HK-2 (cell line): ENCODE data around the gene SLC2A4RG.

Experiments used
- DNase-seq: peaks from one replicate; pipeline ENCODE4 v3.0.0-alpha.2; 2018; ENCODE audit not compliant: unreplicated experiment

SLC2A4RG gene, protein sequence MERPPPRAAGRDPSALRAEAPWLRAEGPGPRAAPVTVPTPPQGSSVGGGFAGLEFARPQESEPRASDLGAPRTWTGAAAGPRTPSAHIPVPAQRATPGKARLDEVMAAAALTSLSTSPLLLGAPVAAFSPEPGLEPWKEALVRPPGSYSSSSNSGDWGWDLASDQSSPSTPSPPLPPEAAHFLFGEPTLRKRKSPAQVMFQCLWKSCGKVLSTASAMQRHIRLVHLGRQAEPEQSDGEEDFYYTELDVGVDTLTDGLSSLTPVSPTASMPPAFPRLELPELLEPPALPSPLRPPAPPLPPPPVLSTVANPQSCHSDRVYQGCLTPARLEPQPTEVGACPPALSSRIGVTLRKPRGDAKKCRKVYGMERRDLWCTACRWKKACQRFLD

DNA sequence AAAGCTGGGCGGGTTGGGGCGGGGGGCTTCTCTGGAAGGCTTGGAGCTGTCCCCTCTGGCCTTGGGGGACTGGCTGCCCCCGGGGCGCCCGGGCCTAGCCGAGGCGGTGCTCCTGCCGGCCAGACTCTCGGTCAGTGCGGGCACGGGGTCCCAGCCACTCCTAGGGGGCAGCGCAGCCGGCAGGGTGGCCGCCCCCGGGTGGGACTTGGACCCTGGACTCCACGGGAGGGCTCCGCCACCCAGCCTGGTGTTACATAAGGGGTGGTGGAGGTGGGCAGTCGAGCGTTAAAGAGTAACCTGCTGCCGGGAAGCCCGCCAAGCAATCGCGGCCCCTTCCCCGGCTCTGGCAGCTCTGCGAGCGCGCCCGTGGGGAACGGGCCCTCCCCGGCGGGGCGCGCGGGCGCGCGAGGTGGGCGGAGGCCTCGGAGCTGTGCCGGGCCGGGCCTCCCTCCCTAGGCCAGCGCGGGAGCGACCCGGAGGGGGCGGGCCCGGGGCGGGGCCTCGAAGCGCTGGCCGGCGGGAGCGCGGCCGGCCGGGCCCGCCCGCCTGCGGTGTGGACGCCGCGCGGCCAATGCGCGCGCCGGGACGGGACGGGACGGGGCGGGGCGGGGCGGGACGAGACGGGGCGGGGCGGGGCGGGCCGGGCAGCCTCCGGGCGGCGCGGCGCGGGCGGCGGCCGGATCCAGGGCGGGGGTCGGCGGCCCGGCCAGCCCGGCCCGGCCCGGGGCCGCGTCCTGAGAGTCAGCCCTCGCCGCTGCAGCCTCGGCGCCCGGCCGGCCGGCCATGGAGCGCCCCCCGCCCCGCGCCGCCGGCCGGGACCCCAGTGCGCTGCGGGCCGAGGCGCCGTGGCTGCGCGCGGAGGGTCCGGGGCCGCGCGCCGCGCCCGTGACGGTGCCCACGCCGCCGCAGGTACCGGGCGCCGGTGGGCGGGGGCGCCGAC lies at the start of gene SLC2A4RG:
TSS of gene SLC2A4RG (plus strand) at position 647 of the 940 bp plus-strand sequence. CDS start at position 784, 137 bp downstream.
- peak; percentile 75 for DNase-seq

DNA sequence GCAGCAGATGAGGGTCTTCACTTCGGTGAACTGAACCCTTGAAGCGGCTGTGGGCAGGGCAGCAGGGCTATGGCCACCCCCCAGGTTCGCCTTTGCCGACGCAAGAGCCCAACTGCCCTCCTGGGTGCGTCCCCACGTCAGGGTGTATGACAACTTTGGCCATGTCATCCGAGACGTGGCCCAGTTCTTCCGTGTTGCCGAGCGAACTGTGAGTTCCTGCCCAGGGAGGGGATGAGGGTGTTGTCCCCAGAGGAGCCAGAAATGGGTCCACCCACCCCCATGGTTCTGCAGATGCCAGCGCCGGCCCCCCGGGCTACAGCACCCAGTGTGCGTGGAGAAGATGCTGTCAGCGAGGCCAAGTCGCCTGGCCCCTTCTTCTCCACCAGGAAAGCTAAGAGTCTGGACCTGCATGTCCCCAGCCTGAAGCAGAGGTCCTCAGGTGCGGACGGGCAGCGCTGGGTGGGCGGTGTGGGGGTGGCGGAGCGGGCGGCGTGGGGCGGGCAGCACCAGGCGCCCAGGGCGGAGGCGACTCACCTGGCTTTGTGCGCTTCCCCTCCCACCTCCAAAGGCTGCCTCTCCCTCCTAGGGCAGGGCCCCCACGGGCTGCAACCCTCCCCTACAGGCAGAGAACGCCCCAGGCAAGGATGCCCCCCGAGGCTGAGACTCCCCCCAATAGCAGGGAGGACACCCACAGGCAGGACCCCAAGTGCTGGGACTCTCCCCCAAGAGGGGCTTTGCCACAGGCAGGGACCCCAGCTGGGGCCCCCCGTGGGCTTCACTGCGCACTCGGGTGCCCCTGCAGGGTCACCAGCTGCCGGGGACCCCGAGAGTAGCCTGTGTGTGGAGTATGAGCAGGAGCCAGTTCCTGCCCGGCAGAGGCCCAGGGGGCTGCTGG lies 49.3 kb upstream of the SLC2A4RG start:
- DNase-seq: no peak

DNA sequence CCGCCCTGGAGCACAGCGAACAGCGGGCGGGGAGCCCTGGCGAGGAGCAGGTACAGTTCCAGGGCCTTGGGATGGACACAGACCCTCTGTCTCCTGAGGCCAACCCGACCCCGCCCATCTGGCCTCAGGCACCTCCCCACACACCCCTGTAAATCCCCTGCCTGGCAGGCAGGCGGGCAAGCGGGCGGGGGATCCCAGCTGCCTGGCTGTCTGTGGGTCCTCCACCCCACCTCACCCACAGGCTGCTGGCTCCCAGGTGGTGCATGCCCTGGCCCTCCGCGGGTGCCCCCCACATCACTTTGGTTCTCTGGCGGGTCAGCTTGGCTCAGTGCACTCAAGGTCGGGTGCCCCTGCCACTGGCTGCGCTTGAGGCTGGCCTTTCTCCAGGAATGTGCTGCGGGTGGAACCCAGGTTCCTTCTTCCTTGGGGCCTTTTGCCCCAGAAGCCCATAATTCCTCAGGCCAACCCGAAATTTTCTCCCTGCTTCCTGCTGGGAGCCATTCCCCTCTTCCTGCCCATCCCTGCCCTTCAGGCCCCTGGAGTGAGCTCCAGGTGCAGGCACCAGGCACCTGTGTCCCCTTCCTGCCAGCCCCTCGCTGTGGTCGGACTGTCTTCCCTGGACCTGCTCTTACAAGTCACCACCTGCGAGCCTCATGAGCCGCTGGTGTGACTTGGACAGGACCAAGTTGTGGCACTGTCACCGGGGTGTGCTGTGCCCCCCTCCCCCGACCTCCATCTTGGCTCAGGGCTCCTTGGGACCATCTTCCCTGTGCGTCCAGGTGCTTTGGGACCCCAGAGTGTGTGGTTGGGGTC lies 48.5 kb upstream of the SLC2A4RG start:
- DNase-seq: no peak

DNA sequence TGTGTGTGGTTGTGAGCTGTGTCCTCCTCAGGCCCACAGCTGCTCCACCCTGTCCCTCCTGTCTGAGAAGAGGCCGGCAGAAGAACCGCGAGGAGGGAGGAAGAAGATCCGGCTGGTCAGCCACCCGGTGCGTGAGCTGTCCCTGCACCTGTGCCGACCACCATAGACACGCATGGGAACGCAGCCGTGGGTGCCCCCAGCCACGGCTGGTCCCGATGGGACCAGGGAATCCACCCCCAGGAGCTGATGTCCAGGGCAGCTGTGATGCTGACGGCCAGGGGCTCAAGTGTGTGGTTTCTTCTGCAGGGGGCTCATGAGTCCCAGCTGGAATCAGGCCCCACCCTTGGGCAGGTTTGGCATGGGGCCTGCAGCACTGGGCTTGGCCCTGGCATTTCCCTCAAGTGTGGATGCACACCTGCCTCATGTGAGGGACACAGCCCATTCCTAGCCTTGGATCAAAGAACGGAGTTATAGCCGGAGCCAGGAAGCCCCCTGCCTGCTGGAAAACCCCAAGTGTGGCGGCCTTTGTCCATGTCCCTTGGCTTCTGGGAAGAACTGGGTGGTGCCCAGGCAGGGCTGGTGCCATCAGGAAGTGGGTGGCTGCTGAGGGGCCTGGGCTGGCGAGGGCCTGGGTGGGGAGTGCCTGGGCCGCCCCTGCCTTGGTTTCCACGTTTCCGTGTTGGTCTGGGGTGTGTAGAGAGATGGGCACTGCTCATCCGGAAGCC lies 47.7 kb upstream of the SLC2A4RG start:
- no peak for DNase-seq

DNA sequence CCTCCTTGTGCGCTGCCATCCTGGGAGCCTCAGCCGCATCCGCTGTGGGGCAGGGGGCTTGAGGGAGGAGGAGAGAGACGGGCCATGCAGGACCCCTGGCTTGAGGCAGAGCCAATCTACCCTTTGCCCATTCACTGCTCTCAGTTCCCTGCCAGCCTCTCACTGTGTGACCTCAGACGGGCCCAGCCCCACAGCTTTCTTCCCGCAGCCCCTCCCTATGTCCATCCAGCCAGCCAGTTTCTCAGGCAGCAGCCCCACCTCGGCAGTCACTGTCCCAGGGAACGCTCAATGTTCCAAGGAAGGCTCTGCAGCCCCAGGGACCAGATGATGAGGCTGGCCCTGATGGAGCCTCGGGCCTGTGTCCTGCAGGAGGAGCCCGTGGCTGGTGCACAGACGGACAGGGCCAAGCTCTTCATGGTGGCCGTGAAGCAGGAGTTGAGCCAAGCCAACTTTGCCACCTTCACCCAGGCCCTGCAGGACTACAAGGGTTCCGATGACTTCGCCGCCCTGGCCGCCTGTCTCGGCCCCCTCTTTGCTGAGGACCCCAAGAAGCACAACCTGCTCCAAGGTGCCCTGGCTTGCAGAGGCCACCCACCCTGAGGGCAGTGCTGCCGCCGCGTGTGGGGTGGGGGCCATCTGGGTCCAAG lies 47.0 kb upstream of the SLC2A4RG start:
- no peak for DNase-seq

DNA sequence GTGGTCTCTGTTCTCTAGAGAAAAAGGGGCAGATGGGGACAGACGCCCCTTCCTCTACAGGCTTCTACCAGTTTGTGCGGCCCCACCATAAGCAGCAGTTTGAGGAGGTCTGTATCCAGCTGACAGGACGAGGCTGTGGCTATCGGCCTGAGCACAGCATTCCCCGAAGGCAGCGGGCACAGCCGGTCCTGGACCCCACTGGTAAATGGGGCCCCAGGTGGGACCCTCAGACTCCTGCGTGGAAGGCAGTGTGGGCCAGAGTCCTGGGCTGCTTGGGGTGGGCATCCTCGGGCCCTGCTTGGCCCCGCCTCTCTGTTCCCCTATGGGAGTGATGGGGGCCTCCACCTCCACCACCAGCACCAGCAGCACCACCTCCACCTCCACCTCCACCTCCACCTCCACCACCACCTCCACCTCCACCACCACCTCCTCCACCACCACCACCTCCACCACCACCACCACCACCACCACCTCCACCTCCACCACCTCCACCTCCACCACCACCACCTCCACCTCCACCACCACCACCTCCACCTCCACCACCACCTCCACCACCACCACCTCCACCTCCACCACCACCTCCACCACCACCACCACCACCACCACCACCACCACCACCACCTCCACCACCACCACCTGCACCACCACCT lies 46.4 kb upstream of the SLC2A4RG start:
- no peak for DNase-seq

DNA sequence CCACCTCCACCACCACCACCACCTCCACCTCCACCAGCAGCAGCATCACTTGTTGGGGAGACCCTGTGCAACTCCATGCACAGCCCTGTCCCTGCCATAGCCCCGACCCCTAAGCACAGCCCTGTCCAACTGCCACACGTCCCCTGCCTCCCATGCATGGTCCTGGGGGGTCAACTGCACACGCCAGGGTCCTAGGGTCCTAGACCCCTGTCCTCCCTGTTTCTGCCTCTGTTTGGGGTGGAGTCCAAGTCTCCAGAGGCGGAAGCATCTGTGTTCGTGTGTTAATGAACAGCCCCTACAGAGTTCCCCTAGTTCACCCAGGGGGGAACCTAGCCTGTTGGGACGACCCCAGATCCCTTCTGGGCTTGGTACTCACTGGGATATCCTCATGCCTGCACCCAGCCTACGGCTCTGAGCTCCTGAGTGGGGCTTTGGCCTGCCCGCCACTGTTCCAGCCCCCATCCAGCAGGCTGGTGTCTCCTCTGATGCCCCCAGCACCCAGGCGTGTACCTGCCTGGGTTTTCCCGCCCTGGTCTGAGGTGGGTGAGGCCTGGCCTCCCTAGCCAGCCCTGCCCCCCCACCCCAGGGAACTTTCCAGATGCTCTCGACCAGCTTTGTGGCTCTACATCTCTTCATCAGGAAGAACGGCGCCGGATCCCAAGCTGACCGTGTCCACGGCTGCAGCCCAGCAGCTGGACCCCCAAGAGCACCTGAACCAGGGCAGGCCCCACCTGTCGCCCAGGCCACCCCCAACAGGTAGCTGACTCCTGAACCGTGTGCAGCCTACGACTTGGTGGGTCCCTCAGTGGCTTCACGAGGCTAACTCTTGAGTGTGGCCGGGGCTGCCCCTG lies 45.6 kb upstream of the SLC2A4RG start:
- no peak for DNase-seq

DNA sequence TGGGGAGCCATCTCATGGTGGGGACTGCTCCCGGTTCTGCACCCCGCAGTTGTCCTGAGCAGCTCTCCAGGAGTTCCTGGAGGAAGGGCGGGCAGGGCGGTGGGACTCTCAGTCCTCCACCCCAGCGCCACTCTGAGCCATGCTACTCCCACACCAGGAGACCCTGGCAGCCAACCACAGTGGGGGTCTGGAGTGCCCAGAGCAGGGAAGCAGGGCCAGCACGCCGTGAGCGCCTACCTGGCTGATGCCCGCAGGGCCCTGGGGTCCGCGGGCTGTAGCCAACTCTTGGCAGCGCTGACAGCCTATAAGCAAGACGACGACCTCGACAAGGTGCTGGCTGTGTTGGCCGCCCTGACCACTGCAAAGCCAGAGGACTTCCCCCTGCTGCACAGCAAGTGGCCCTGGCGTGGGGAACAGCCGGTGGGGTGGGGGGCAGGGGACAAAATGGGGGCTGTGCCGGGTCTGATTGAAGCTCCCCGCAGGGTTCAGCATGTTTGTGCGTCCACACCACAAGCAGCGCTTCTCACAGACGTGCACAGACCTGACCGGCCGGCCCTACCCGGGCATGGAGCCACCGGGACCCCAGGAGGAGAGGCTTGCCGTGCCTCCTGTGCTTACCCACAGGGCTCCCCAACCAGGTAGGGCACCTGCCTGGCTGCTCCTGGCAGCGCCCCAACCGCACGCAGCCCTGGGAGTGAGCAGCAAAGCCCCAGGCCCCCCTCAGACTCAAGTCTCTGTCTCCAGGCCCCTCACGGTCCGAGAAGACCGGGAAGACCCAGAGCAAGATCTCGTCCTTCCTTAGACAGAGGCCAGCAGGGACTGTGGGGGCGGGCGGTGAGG lies 44.8 kb upstream of the SLC2A4RG start:
- DNase-seq: no peak

DNA sequence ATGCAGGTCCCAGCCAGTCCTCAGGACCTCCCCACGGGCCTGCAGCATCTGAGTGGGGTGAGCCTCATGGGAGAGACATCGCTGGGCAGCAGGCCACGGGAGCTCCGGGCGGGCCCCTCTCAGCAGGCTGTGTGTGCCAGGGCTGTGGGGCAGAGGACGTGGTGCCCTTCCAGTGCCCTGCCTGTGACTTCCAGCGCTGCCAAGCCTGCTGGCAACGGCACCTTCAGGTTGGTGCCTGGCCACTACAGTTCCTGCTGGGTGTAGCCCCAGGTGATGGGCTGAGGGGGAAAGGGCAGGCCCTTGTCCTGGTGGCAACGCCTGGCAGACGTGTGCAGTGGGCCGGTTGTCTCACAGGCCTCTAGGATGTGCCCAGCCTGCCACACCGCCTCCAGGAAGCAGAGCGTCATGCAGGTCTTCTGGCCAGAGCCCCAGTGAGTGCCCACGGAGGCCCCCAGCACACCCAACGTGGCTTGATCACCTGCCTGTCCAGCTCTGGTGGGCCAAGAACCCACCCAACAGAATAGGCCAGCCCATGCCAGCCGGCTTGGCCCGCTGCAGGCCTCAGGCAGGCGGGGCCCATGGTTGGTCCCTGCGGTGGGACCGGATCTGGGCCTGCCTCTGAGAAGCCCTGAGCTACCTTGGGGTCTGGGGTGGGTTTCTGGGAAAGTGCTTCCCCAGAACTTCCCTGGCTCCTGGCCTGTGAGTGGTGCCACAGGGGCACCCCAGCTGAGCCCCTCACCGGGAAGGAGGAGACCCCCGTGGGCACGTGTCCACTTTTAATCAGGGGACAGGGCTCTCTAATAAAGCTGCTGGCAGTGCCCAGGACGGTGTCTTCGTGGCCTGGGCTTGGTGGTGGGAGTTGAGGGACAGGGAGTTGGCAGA lies 43.9 kb upstream of the SLC2A4RG start:
- no peak for DNase-seq

DNA sequence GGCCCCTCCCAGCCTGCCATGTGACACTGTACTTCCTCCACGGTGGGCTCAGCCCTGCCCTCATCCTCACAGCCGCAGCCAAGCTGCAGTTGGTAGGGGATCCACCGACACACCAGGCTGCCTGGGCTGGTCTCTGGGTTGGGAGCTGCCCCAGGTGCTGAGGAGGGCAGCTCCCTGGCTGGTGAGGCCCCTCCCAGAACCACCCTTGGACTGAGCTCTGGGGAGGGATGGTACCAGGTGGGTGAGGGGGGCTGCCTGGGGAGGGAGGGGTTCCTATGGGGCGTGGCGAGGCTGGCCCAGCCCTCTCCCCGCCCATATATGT lies 43.3 kb upstream of the SLC2A4RG start:
- peak; percentile 78 for DNase-seq

DNA sequence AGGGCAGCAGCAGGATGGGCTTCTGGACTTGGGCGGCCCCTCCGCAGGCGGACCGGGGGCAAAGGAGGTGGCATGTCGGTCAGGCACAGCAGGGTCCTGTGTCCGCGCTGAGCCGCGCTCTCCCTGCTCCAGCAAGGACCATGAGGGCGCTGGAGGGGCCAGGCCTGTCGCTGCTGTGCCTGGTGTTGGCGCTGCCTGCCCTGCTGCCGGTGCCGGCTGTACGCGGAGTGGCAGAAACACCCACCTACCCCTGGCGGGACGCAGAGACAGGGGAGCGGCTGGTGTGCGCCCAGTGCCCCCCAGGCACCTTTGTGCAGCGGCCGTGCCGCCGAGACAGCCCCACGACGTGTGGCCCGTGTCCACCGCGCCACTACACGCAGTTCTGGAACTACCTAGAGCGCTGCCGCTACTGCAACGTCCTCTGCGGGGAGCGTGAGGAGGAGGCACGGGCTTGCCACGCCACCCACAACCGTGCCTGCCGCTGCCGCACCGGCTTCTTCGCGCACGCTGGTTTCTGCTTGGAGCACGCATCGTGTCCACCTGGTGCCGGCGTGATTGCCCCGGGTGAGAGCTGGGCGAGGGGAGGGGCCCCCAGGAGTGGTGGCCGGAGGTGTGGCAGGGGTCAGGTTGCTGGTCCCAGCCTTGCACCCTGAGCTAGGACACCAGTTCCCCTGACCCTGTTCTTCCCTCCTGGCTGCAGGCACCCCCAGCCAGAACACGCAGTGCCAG lies 42.8 kb upstream of the SLC2A4RG start, which contains the start of gene TNFRSF6B:
TSS of gene TNFRSF6B (plus strand) at position 25 of the 729 bp plus-strand sequence. CDS start at position 141, 116 bp downstream.
- no peak for DNase-seq

DNA sequence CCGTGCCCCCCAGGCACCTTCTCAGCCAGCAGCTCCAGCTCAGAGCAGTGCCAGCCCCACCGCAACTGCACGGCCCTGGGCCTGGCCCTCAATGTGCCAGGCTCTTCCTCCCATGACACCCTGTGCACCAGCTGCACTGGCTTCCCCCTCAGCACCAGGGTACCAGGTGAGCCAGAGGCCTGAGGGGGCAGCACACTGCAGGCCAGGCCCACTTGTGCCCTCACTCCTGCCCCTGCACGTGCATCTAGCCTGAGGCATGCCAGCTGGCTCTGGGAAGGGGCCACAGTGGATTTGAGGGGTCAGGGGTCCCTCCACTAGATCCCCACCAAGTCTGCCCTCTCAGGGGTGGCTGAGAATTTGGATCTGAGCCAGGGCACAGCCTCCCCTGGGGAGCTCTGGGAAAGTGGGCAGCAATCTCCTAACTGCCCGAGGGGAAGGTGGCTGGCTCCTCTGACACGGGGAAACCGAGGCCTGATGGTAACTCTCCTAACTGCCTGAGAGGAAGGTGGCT lies 42.2 kb upstream of the SLC2A4RG start:
- no peak for DNase-seq

DNA sequence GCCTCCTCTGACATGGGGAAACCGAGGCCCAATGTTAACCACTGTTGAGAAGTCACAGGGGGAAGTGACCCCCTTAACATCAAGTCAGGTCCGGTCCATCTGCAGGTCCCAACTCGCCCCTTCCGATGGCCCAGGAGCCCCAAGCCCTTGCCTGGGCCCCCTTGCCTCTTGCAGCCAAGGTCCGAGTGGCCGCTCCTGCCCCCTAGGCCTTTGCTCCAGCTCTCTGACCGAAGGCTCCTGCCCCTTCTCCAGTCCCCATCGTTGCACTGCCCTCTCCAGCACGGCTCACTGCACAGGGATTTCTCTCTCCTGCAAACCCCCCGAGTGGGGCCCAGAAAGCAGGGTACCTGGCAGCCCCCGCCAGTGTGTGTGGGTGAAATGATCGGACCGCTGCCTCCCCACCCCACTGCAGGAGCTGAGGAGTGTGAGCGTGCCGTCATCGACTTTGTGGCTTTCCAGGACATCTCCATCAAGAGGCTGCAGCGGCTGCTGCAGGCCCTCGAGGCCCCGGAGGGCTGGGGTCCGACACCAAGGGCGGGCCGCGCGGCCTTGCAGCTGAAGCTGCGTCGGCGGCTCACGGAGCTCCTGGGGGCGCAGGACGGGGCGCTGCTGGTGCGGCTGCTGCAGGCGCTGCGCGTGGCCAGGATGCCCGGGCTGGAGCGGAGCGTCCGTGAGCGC lies 41.6 kb upstream of the SLC2A4RG start:
- peak; percentile 65 for DNase-seq

DNA sequence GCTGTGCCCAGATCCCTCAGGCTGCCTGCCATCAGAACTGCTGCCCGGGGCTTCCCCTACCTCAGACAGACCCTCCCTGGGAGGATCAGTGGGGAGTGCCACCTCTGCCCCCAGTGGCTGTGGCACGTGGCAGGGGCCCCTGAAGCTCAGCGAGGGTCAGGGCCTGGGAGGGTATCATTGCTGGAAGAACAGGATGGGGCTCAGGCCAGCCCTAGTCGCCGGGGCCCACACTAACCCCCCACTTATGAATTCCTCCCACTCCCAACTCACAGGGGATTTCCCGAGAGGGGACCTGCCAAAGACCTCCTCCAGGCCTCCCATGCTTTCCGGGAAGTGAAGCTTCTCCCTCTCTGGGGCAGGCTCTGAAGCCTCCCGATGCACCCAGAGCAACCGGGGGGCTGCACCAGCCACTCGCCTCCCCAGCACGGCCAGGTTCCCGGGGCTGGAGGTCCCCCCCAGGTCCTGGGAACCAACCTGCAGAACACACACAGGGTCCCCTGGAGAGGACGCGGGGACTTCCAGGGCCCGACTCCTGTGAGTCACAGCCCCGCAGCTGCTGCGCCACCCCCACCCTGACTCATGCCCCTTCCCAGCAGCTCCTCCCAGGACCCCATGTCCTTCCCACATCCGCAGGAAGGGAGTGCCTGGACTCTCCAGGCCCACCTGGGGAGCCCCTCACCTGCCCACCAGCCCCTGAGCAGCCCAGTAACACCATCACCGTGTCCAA lies 40.7 kb upstream of the SLC2A4RG start:
- peak; percentile 97 for DNase-seq
